ENCODE measurements around the gene LRP6.

Gene LRP6

DNA sequence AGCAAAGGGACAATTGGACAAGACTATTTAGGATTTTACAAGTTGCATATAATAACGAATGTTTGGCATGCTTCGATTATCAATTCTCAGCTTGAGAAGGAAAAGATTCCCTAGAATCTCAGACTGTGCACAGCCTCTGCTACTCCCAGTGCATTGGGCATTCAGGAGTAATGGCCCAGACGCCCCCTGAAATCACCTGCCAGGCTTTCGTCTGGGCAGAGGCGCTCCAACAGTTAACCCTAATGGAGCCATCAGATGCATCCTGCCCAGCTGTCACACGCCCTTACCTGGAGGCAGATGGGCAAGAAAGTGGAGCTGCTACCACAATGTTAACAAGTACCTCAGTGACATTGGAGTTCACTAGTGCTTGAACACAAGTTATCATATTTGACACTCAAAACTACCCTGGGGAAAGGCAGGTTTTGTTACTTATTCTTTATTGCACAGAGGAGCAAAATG lies 927 bp upstream of the LRP6 start:
- ATAC-seq = no peak
- TF ChIP-seq PPARA (CRISPR knock-in tag; IDR thresholded peaks at IDR 0.05; ENCODE audit: borderline replicate concordance) (no peak), GLIS3 (CRISPR knock-in tag; IDR thresholded peaks at IDR 0.05) (no peak), ZNF70 (CRISPR knock-in tag; IDR thresholded peaks at IDR 0.05) (no peak), ZNF8 (CRISPR knock-in tag; IDR thresholded peaks at IDR 0.05) (no peak), ARNTL (CRISPR knock-in tag; IDR thresholded peaks at IDR 0.05; ENCODE audit: borderline replicate concordance, low read depth) (no peak), TOX (CRISPR knock-in tag; IDR thresholded peaks at IDR 0.05; ENCODE audit: borderline replicate concordance) (no peak), ZC3H10 (CRISPR knock-in tag; IDR thresholded peaks at IDR 0.05) (no peak), TCF4 (CRISPR knock-in tag; IDR thresholded peaks at IDR 0.05; ENCODE audit: borderline replicate concordance) (no peak), ESRRG (CRISPR knock-in tag; IDR thresholded peaks at IDR 0.05) (no peak), ZFP3 (CRISPR knock-in tag; IDR thresholded peaks at IDR 0.05) (no peak), ZFP30 (CRISPR knock-in tag; IDR thresholded peaks at IDR 0.05) (no peak), CSDC2 (CRISPR knock-in tag; IDR thresholded peaks at IDR 0.05) (no peak)
- TF ChIP-seq, protein P1, sequence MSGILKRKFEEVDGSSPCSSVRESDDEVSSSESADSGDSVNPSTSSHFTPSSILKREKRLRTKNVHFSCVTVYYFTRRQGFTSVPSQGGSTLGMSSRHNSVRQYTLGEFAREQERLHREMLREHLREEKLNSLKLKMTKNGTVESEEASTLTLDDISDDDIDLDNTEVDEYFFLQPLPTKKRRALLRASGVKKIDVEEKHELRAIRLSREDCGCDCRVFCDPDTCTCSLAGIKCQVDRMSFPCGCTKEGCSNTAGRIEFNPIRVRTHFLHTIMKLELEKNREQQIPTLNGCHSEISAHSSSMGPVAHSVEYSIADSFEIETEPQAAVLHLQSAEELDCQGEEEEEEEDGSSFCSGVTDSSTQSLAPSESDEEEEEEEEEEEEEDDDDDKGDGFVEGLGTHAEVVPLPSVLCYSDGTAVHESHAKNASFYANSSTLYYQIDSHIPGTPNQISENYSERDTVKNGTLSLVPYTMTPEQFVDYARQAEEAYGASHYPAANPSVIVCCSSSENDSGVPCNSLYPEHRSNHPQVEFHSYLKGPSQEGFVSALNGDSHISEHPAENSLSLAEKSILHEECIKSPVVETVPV (CRISPR knock-in tag; IDR thresholded peaks at IDR 0.05) = no peak
- TF ChIP-seq, protein P2, sequence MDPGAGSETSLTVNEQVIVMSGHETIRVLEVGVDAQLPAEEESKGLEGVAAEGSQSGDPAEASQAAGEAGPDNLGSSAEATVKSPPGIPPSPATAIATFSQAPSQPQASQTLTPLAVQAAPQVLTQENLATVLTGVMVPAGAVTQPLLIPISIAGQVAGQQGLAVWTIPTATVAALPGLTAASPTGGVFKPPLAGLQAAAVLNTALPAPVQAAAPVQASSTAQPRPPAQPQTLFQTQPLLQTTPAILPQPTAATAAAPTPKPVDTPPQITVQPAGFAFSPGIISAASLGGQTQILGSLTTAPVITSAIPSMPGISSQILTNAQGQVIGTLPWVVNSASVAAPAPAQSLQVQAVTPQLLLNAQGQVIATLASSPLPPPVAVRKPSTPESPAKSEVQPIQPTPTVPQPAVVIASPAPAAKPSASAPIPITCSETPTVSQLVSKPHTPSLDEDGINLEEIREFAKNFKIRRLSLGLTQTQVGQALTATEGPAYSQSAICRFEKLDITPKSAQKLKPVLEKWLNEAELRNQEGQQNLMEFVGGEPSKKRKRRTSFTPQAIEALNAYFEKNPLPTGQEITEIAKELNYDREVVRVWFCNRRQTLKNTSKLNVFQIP (CRISPR knock-in tag; IDR thresholded peaks at IDR 0.05; ENCODE audit: borderline replicate concordance, low read depth) = no peak
- TF ChIP-seq, protein P3, sequence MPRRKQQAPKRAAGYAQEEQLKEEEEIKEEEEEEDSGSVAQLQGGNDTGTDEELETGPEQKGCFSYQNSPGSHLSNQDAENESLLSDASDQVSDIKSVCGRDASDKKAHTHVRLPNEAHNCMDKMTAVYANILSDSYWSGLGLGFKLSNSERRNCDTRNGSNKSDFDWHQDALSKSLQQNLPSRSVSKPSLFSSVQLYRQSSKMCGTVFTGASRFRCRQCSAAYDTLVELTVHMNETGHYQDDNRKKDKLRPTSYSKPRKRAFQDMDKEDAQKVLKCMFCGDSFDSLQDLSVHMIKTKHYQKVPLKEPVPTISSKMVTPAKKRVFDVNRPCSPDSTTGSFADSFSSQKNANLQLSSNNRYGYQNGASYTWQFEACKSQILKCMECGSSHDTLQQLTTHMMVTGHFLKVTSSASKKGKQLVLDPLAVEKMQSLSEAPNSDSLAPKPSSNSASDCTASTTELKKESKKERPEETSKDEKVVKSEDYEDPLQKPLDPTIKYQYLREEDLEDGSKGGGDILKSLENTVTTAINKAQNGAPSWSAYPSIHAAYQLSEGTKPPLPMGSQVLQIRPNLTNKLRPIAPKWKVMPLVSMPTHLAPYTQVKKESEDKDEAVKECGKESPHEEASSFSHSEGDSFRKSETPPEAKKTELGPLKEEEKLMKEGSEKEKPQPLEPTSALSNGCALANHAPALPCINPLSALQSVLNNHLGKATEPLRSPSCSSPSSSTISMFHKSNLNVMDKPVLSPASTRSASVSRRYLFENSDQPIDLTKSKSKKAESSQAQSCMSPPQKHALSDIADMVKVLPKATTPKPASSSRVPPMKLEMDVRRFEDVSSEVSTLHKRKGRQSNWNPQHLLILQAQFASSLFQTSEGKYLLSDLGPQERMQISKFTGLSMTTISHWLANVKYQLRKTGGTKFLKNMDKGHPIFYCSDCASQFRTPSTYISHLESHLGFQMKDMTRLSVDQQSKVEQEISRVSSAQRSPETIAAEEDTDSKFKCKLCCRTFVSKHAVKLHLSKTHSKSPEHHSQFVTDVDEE (CRISPR knock-in tag; IDR thresholded peaks at IDR 0.05) = no peak

DNA sequence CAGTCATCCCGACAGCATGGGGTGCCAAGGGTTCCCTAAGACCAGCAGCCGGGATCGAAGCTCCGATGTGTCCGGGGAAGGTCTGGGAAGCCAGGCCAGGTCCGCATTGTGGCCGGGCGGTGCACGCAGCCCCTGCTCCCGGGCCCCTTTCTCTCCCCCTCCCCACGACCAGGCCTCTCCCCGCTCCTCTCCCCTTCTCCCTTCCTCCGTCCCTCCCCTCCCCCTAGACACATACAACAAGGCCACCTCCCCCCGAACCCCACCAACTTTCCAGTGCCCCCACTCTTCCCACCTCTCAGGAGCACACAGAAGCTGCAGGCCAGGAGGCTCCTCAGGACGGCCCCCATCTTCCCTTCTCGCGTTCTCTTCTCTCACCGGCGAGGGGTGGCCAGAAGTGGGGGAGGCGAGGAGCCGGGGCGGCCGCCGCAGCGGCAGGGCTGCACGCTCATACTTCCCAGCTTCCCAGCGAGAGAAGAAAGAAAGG lies 413 bp downstream of the LRP6 start:
- peak; percentile 74 for ATAC-seq
- no peak for TF ChIP-seq PPARA (CRISPR knock-in tag; IDR thresholded peaks at IDR 0.05; ENCODE audit: borderline replicate concordance)
- no peak for TF ChIP-seq GLIS3 (CRISPR knock-in tag; IDR thresholded peaks at IDR 0.05)
- no peak for TF ChIP-seq SNAI2 (CRISPR knock-in tag; IDR thresholded peaks at IDR 0.05)
- no peak for TF ChIP-seq OSR1 (CRISPR knock-in tag; IDR thresholded peaks at IDR 0.05)
- no peak for TF ChIP-seq RARB (CRISPR knock-in tag; IDR thresholded peaks at IDR 0.05)
- TF ChIP-seq, protein P1 (CRISPR knock-in tag; IDR thresholded peaks at IDR 0.05) = no peak
- TF ChIP-seq ISL1 (CRISPR knock-in tag; IDR thresholded peaks at IDR 0.05) = no peak
- TF ChIP-seq BACH2 (CRISPR knock-in tag; IDR thresholded peaks at IDR 0.05; ENCODE audit: borderline replicate concordance) = no peak
- no peak for TF ChIP-seq ZFP30 (CRISPR knock-in tag; IDR thresholded peaks at IDR 0.05)
- no peak for TF ChIP-seq ZFP3 (CRISPR knock-in tag; IDR thresholded peaks at IDR 0.05)
- no peak for TF ChIP-seq ARNTL (CRISPR knock-in tag; IDR thresholded peaks at IDR 0.05; ENCODE audit: borderline replicate concordance, low read depth)
- TF ChIP-seq, protein P2 (CRISPR knock-in tag; IDR thresholded peaks at IDR 0.05; ENCODE audit: borderline replicate concordance, low read depth) = no peak

Measured in SK-N-SH treated with all-trans-retinoic acid at 6 μM for 48 hours (cell line).